ENCODE data around the gene MMP17. TPM values are rescaled to one million over a fixed set of nuclear protein-coding genes. Genes with fewer than 3 reads are reported as not detected.

The MMP17 gene
- total and polyA plus RNA-seq, 2 donors (not counting 1 experiment from before 2014, with no cell fraction given): 14.8 to 140 TPM

- Histone ChIP-seq H3K4me3 (ENCODE audit: control extremely low read depth in 1 of 5, extremely low read depth in 1 of 5, insufficient read depth in 1 of 5, low read depth in 2 of 5, low read length in 4 of 5) (no peak overlapping the region), H3K4me2 (replicated peaks; ENCODE audit: low read depth, low read length, poor library complexity, severe bottlenecking) (no peak overlapping the region), H3K27ac (ENCODE audit: low read length in 2 of 2) (no peak overlapping the region), H3K4me1 (ENCODE audit: control insufficient read depth in 2 of 2, insufficient read depth in 2 of 2, low read length in 2 of 2) (peaks cover 18 to 23% of the 10 kb centered on the region in 2 donors), H3K36me3 (replicated peaks in 1 of 2; ENCODE audit: control extremely low read depth in 1 of 2, control insufficient read depth in 1 of 2, extremely low read depth in 1 of 2, insufficient read depth in 2 of 2, low read length in 1 of 2) (peaks cover 2 to 10% of the 10 kb centered on the region in 2 experiments), H3K9me3 (ENCODE audit: control extremely low read depth in 1 of 3, control insufficient read depth in 2 of 3, insufficient read depth in 1 of 3, low read length in 2 of 3) (no peaks in the 10 kb centered on the region), H3K27me3 (replicated peaks in 1 of 4; ENCODE audit: control extremely low read depth in 1 of 4, control insufficient read depth in 3 of 4, insufficient read depth in 4 of 4, low read length in 3 of 4) (no peaks in the 10 kb centered on the region), H4K20me1 (ENCODE audit: control insufficient read depth, insufficient read depth, low read length, poor library complexity, severe bottlenecking) (peaks cover 61% of the 10 kb centered on the region), H3K79me2 (ENCODE audit: control insufficient read depth, insufficient read depth, low read length) (peaks cover 74% of the 10 kb centered on the region), H2AFZ (ENCODE audit: insufficient read depth, low read depth, low read length, poor library complexity, severe bottlenecking) (no peak overlapping the region), H3K9ac (ENCODE audit: low read length) (no peak overlapping the region)
- H3K9me3 Mint-ChIP-seq (ENCODE audit: insufficient read depth): no peaks in the 10 kb centered on the region
- intact Hi-C loops (cut with micrococcal nuclease): loop anchor here (5.0 to 10.0 kb wide), 3 partner anchors 133 to 186 kb away; partner anchors contain the start of gene SFSWAP
- WGBS (ENCODE audit: insufficient coverage): 90% methylated on average over 8 of the region's 9 CpGs
- no peak overlapping the region for H3K27ac Mint-ChIP-seq
- ATAC-seq (ENCODE audit: low read depth) (no peak), DNase-seq (peak; percentile 4)
- CTCF ChIA-PET: no interaction called here
- no peaks in the 10 kb centered on the region for H3K27me3 Mint-ChIP-seq
- TF ChIP-seq EZH2 (IDR thresholded peaks at IDR 0.05; ENCODE audit: borderline replicate concordance, insufficient read depth, low read depth, low read length, poor library complexity, severe bottlenecking): no peak
- TF ChIP-seq CTCF (IDR thresholded peaks at IDR 0.05): no peak
- POLR2A ChIA-PET: no interaction called here
- H3K4me3 Mint-ChIP-seq: peak overlapping the region; percentile 29
- peaks cover 25% of the 10 kb centered on the region for H3K4me1 Mint-ChIP-seq
Observed at GRCh38 chr12:131897875-131898274, 69.7 kb downstream of the MMP17 start.

- ATAC-seq (ENCODE audit: low read depth): no peak
- H2AFZ ChIP-seq (ENCODE audit: insufficient read depth, low read depth, low read length, poor library complexity, severe bottlenecking): no peak overlapping the region
- DNase-seq: peak; percentile 4
- peaks cover 25% of the 10 kb centered on the region for H3K4me1 Mint-ChIP-seq
- intact Hi-C loops (cut with micrococcal nuclease): no loop called here
- H3K36me3 ChIP-seq (replicated peaks in 1 of 2; ENCODE audit: control extremely low read depth in 1 of 2, control insufficient read depth in 1 of 2, extremely low read depth in 1 of 2, insufficient read depth in 2 of 2, low read length in 1 of 2): peaks cover 2 to 10% of the 10 kb centered on the region in 2 experiments
- 96% methylated on average over 6 of the region's 6 CpGs for WGBS (ENCODE audit: insufficient coverage)
- no peaks in the 10 kb centered on the region for H3K27me3 Mint-ChIP-seq
- no peak overlapping the region for H3K4me3 Mint-ChIP-seq
- peaks cover 15 to 17% of the 10 kb centered on the region in 2 donors for H3K4me1 ChIP-seq (ENCODE audit: control insufficient read depth in 2 of 2, insufficient read depth in 2 of 2, low read length in 2 of 2)
- no peak overlapping the region for H3K27ac Mint-ChIP-seq
- no peak overlapping the region for H3K9ac ChIP-seq (ENCODE audit: low read length)
- H3K9me3 ChIP-seq (ENCODE audit: control extremely low read depth in 1 of 3, control insufficient read depth in 2 of 3, insufficient read depth in 1 of 3, low read length in 2 of 3): no peaks in the 10 kb centered on the region
- H3K27ac ChIP-seq (ENCODE audit: low read length in 2 of 2): no peak overlapping the region
- ChIA-PET CTCF (no interaction called here), POLR2A (no interaction called here)
- H3K9me3 Mint-ChIP-seq (ENCODE audit: insufficient read depth): no peaks in the 10 kb centered on the region
- H3K79me2 ChIP-seq (ENCODE audit: control insufficient read depth, insufficient read depth, low read length): peaks cover 93% of the 10 kb centered on the region
- no peak overlapping the region for H3K4me3 ChIP-seq (ENCODE audit: control extremely low read depth in 1 of 5, extremely low read depth in 1 of 5, insufficient read depth in 1 of 5, low read depth in 2 of 5, low read length in 4 of 5)
- no peaks in the 10 kb centered on the region for H3K27me3 ChIP-seq (replicated peaks in 1 of 4; ENCODE audit: control extremely low read depth in 1 of 4, control insufficient read depth in 3 of 4, insufficient read depth in 4 of 4, low read length in 3 of 4)
- H4K20me1 ChIP-seq (ENCODE audit: control insufficient read depth, insufficient read depth, low read length, poor library complexity, severe bottlenecking): peaks cover 87% of the 10 kb centered on the region
- no peak overlapping the region for H3K4me2 ChIP-seq (replicated peaks; ENCODE audit: low read depth, low read length, poor library complexity, severe bottlenecking)
- TF ChIP-seq EZH2 (IDR thresholded peaks at IDR 0.05; ENCODE audit: borderline replicate concordance, insufficient read depth, low read depth, low read length, poor library complexity, severe bottlenecking): no peak
- TF ChIP-seq CTCF (IDR thresholded peaks at IDR 0.05): no peak
Observed at GRCh38 chr12:131900397-131900796, 72.2 kb downstream of the MMP17 start.

Small RNA genes lying within 50 kb of the gene (small RNA-seq; reads per million reads assigned to genes)
- gene RNA5SP378 (ENCODE audit: insufficient read length, low read depth, low replicate concordance) (not detected), gene RNU6-1017P (ENCODE audit: insufficient read length, low read depth, low replicate concordance) (not detected)

Other genes with a start within 250 kb of the MMP17 start
- gene SFSWAP, start 117.3 kb upstream of the MMP17 start, total RNA-seq: 122 and 135 TPM in 2 replicates
- 67.4 and 69.3 TPM in 2 replicates for gene SFSWAP, start 117.3 kb upstream of the MMP17 start, polyA plus RNA-seq
- gene ULK1, start 66.2 kb downstream of the MMP17 start, total RNA-seq: 59.5 and 83.3 TPM in 2 replicates
- 38.9 and 67.3 TPM in 2 replicates for gene ULK1, start 66.2 kb downstream of the MMP17 start, polyA plus RNA-seq
- gene PUS1, start 100.9 kb downstream of the MMP17 start, total RNA-seq: 50.1 and 51.3 TPM in 2 replicates
- gene PUS1, start 100.9 kb downstream of the MMP17 start, polyA plus RNA-seq: 89.0 and 99.5 TPM in 2 replicates
- 82.2 and 88.1 TPM in 2 replicates for gene EP400, start 121.5 kb downstream of the MMP17 start, total RNA-seq
- gene EP400, start 121.5 kb downstream of the MMP17 start, polyA plus RNA-seq: 15.9 and 17.3 TPM in 2 replicates